Hepatocyte (in vitro differentiated cells): ENCODE measurements around the gene C4orf54. TPM values are rescaled to one million over a fixed set of nuclear protein-coding genes. Genes with fewer than 3 reads are reported as not detected.

Source experiments
- DNase-seq: peaks from one replicate; pipeline ENCODE4 v3.0.0-alpha.2; 2016; ENCODE audit warnings: low spot score
- H2AFZ ChIP-seq: fragments of 200-600 bp; sonication (generic); 2 replicates; pipeline ENCODE4 v1.6.0; 2016; ENCODE audit warnings: antibody characterized with exemption, mild to moderate bottlenecking
- H3K27ac ChIP-seq: fragments of 200-600 bp; sonication (generic); 2 replicates; pipeline ENCODE4 v1.5.1; 2016; ENCODE audit warnings: mild to moderate bottlenecking
- H3K27me3 ChIP-seq: fragments of 200-600 bp; sonication (generic); 2 replicates; pipeline ENCODE4 v1.6.1; 2016
- H3K36me3 ChIP-seq: fragments of 200-600 bp; sonication (generic); replicated peaks from 2 replicates; pipeline ENCODE4 v1.5.1; 2016; ENCODE audit warnings: low read depth; ENCODE audit not compliant: insufficient read depth
- H3K4me1 ChIP-seq: fragments of 200-600 bp; sonication (generic); 2 replicates; pipeline ENCODE4 v1.5.1; 2016; ENCODE audit warnings: mild to moderate bottlenecking, moderate library complexity; ENCODE audit not compliant: insufficient read depth
- H3K4me2 ChIP-seq: fragments of 200-600 bp; sonication (generic); 2 replicates; pipeline ENCODE4 v1.6.0; 2016
- H3K4me3 ChIP-seq: fragments of 200-600 bp; sonication (generic); 2 replicates; pipeline ENCODE4 v1.5.1; 2016; ENCODE audit warnings: mild to moderate bottlenecking
- H3K79me2 ChIP-seq: fragments of 200-600 bp; sonication (generic); 2 replicates; pipeline ENCODE4 v1.6.0; 2017; ENCODE audit warnings: mild to moderate bottlenecking
- H3K9me2 ChIP-seq: fragments of 200-600 bp; sonication (generic); replicated peaks from 2 replicates; pipeline ENCODE4 v1.6.0; 2017; ENCODE audit warnings: mild to moderate bottlenecking; ENCODE audit not compliant: insufficient read depth
- H3K9me3 ChIP-seq: fragments of 200-600 bp; sonication (generic); 2 replicates; pipeline ENCODE4 v1.5.1; 2016; ENCODE audit warnings: low read depth, mild to moderate bottlenecking
- H4K20me1 ChIP-seq: fragments of 200-600 bp; sonication (generic); 2 replicates; pipeline ENCODE4 v1.6.0; 2016; ENCODE audit warnings: mild to moderate bottlenecking; ENCODE audit not compliant: insufficient read depth, poor library complexity, severe bottlenecking
- EZH2 ChIP-seq: fragments of 200-600 bp; sonication (generic); IDR thresholded peaks from 2 replicates; pipeline ENCODE4 v1.6.1; 2016; ENCODE audit warnings: antibody characterized with exemption, mild to moderate bottlenecking, borderline replicate concordance
- EZH2phosphoT487 ChIP-seq: fragments of 200-600 bp; sonication (generic); IDR thresholded peaks from one replicate; pipeline ENCODE4 v1.6.1; 2018; ENCODE audit warnings: antibody characterized with exemption, mild to moderate bottlenecking, low read depth, moderate library complexity; ENCODE audit not compliant: unreplicated experiment, severe bottlenecking
- WGBS: methylation state at CpG from one replicate; pipeline ENCODE4 v1.1.6; 2016; ENCODE audit warnings: low lambda C conversion rate; ENCODE audit errors: missing lambda C conversion rate; 5-methylcytosine and 5-hydroxymethylcytosine counted together
- polyA plus RNA-seq: library from polyadenylated mRNA; unstranded; fragments of >200 nt; fragmentation: Nextera tagmentation; extraction: Ambion mirVana; gene quantifications from 2 replicates; pipeline ENCODE4 v1.2.1, GENCODE V29; 2016
- total RNA-seq: library from RNA; depleted of rRNA; stranded (reverse); fragments of >200 nt; gene quantifications from 2 replicates; pipeline ENCODE4 v1.2.3, GENCODE V29; 2014
- TF ChIP-seq, protein P1 (sequence below): fragments of 200-600 bp; sonication (generic); IDR thresholded peaks from 2 replicates; pipeline ENCODE4 v1.5.1; 2016; ENCODE audit warnings: antibody characterized with exemption, mild to moderate bottlenecking; ENCODE audit not compliant: poor library complexity

Gene C4orf54
- total and polyA plus RNA-seq, 2 experiments from 2014 or later: 0.07 TPM; not detected in 1

DNA sequence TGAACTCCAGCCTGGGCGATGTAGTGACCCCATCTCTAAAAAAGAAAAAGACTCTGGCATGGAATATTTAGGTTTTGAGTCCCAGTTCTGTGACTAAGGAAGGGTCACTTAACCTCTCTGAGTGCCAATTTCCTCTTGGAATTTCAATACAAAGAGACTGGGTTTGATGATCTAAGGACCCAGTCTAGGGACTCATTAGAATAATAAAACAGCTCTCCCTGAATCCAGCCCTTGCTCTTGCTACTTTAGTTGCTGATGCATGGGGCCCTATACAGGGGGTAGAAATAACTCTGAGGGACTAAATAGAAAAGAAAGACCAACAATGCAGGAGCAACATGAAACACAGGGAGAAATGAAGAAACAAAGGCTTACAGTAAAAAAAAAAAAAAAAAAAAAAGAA lies 12.6 kb downstream of the C4orf54 start:
- no peak overlapping the region for H3K4me3 ChIP-seq
- H3K9me2 ChIP-seq: no peaks in the 10 kb centered on the region
- no peaks in the 10 kb centered on the region for H4K20me1 ChIP-seq
- no peaks in the 10 kb centered on the region for H3K79me2 ChIP-seq
- H3K27me3 ChIP-seq: no peaks in the 10 kb centered on the region
- TF ChIP-seq EZH2 (no peak), EZH2phosphoT487 (no peak)
- TF ChIP-seq, protein P1, sequence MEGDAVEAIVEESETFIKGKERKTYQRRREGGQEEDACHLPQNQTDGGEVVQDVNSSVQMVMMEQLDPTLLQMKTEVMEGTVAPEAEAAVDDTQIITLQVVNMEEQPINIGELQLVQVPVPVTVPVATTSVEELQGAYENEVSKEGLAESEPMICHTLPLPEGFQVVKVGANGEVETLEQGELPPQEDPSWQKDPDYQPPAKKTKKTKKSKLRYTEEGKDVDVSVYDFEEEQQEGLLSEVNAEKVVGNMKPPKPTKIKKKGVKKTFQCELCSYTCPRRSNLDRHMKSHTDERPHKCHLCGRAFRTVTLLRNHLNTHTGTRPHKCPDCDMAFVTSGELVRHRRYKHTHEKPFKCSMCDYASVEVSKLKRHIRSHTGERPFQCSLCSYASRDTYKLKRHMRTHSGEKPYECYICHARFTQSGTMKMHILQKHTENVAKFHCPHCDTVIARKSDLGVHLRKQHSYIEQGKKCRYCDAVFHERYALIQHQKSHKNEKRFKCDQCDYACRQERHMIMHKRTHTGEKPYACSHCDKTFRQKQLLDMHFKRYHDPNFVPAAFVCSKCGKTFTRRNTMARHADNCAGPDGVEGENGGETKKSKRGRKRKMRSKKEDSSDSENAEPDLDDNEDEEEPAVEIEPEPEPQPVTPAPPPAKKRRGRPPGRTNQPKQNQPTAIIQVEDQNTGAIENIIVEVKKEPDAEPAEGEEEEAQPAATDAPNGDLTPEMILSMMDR: no peak
- no peak overlapping the region for H2AFZ ChIP-seq
- H3K4me2 ChIP-seq: no peak overlapping the region
- DNase-seq: no peak
- H3K36me3 ChIP-seq: no peaks in the 10 kb centered on the region
- H3K9me3 ChIP-seq: no peaks in the 10 kb centered on the region
- 85% methylated on average over 1 of the region's 1 CpG for WGBS
- no peak overlapping the region for H3K27ac ChIP-seq
- H3K4me1 ChIP-seq: peaks cover 10% of the 10 kb centered on the region

DNA sequence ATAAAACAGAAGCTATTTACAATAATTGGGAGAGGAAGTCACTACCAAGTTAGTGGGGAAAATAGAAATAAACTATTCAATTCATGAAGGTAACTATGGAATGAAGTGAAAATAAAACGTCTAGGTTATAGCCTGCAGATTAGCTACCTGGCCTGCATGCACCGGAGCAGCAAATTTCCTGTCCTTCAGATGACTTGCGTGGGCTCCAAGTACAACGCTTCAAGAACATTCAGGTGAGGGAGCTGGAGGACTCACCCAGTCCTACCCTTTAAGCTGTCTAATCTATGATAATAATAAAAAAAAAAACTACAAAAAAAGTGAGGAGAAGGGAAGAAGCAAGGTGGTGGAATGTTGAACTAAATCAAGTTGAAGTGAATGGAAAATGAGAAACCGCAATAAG lies 13.2 kb downstream of the C4orf54 start:
- TF ChIP-seq EZH2phosphoT487 (no peak), EZH2 (no peak)
- TF ChIP-seq, protein P1: no peak
- no peak overlapping the region for H3K4me3 ChIP-seq
- peak overlapping the region; percentile 34 for H2AFZ ChIP-seq
- H3K4me2 ChIP-seq: peak overlapping the region; percentile 62
- no peaks in the 10 kb centered on the region for H3K36me3 ChIP-seq
- H3K27me3 ChIP-seq: no peaks in the 10 kb centered on the region
- no peaks in the 10 kb centered on the region for H3K79me2 ChIP-seq
- no peaks in the 10 kb centered on the region for H3K9me3 ChIP-seq
- WGBS: 61% methylated on average over 5 of the region's 5 CpGs
- no peak for DNase-seq
- H3K4me1 ChIP-seq: peaks cover 10% of the 10 kb centered on the region
- no peaks in the 10 kb centered on the region for H3K9me2 ChIP-seq
- H3K27ac ChIP-seq: no peak overlapping the region
- H4K20me1 ChIP-seq: no peaks in the 10 kb centered on the region

DNA sequence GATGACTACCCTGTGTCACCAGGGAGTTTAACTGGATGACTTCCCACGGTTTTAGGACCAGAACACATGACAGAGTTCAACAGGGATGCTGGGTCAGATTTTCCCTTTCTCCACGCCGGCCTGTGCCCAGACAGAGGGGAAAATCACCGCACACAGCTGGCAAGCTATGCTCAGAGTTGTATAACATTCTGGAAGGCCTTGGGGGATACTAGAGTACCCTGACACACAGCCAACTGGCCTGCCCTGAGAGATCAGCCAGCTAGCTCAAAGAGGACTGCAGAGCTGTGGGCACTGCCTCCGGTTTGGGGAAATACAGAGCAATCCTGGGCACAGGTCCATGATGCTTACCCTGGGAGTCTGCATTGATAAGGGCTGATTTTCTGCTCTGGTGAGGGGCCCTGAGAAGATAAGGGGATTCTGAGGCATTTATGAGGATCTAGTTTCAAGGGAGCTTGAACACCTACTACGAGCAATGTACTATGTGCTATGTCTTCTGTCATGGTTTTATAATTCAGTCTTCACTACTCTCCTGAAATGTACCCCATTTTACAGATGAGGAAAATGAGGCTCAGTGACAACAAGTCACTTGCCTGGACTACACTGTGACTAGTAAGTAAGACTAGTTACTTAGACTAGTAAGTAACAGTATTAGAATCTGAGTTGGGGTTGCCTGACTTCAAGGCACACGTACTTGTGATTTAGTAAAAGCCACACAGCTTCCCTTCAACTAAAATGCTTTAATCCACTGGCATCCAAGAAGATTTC lies 14.7 kb downstream of the C4orf54 start:
- no peaks in the 10 kb centered on the region for H3K27me3 ChIP-seq
- H2AFZ ChIP-seq: peak overlapping the region; percentile 34
- H3K4me3 ChIP-seq: no peak overlapping the region
- H3K9me2 ChIP-seq: no peaks in the 10 kb centered on the region
- no peaks in the 10 kb centered on the region for H4K20me1 ChIP-seq
- no peaks in the 10 kb centered on the region for H3K36me3 ChIP-seq
- peak overlapping the region; percentile 62 for H3K4me2 ChIP-seq
- no peaks in the 10 kb centered on the region for H3K79me2 ChIP-seq
- TF ChIP-seq EZH2 (no peak), EZH2phosphoT487 (no peak)
- TF ChIP-seq, protein P1: no peak
- no peak for DNase-seq
- H3K27ac ChIP-seq: no peak overlapping the region
- peaks cover 3% of the 10 kb centered on the region for H3K4me1 ChIP-seq
- WGBS: 61% methylated on average over 7 of the region's 7 CpGs
- H3K9me3 ChIP-seq: no peaks in the 10 kb centered on the region
